GM12878 (cell line): Measurements from ENCODE around the gene PIP4K2A. TPM values are rescaled to one million over a fixed set of nuclear protein-coding genes. Genes with fewer than 3 reads are reported as not detected.

Experiments used
- ATAC-seq: fragments of 200-7000 bp; cut with Tn5 transposase; 3 replicates; pipeline ENCODE4 v1.9.1; 2020; ENCODE audit warnings: mild to moderate bottlenecking, moderate library complexity
- BruUV-seq: library from RNA; stranded (reverse); fragments of 400-500 nt; replicated peaks from 2 replicates; lab custom pipeline; 2021; lab: Mats Ljungman, UMichigan
- CTCF ChIA-PET: fragments of 300-600 bp; sonication (Branson Sonifier 250); formaldehyde crosslinking; extraction: SDS; loops from one replicate; lab custom pipeline; 2021; ENCODE audit warnings: inconsistent platforms; lab: Yijun Ruan, JAX
- POLR2A ChIA-PET: fragments of 350-600 bp; formaldehyde crosslinking; extraction: SDS; loops from one replicate; lab custom pipeline; 2021; ENCODE audit warnings: inconsistent platforms; lab: Charles Lee
- RAD21 ChIA-PET: fragments of 300-600 bp; sonication (Branson Sonifier 250); formaldehyde crosslinking; loops from one replicate; lab custom pipeline; 2023; ENCODE audit warnings: antibody characterized with exemption; ENCODE audit not compliant: unreplicated experiment; lab: Charles Lee
- SMC1A ChIA-PET: fragments of 300-600 bp; sonication (Branson Sonifier 250); formaldehyde crosslinking; loops from one replicate; lab custom pipeline; 2023; ENCODE audit not compliant: unreplicated experiment, uncharacterized antibody; lab: Charles Lee
- DNase-seq: peaks from one replicate; pipeline ENCODE4 v3.0.0-alpha.2; 2011; ENCODE audit warnings: low read depth, low spot score
- FAIRE-seq: peaks from 3 replicates; lab custom pipeline; 2011; peaks lifted over from hg19 to GRCh38; lab: Jason Lieb, UNC
- H2AFZ ChIP-seq: 2 replicates; pipeline ENCODE4 v1.6.0; 2011; ENCODE audit warnings: low read depth, low read length, control low read depth; ENCODE audit not compliant: control insufficient read depth
- H3K27ac ChIP-seq: 2 replicates; pipeline ENCODE4 v1.5.1; 2011; ENCODE audit warnings: control low read depth; ENCODE audit not compliant: control insufficient read depth, insufficient read depth
- H3K27me3 ChIP-seq, 2 experiments: replicated peaks in 1 of 2; 2 replicates each; pipeline versions ENCODE4 v1.6.0 to v1.6.1; 2011; ENCODE audit warnings: low read length in 1 of 2; ENCODE audit not compliant: control insufficient read depth in 2 of 2, insufficient read depth in 2 of 2
- H3K36me3 ChIP-seq, 2 experiments: 2 replicates each; pipeline ENCODE4 v1.5.1; 2011; ENCODE audit warnings: low read length in 1 of 2; ENCODE audit not compliant: control insufficient read depth in 2 of 2, insufficient read depth in 2 of 2
- H3K4me1 ChIP-seq: 2 replicates; pipeline ENCODE4 v1.6.1; 2011; ENCODE audit warnings: mild to moderate bottlenecking, low read length, moderate library complexity, mixed read lengths; ENCODE audit not compliant: control insufficient read depth, insufficient read depth
- H3K4me2 ChIP-seq: 2 replicates; pipeline ENCODE4 v1.6.0; 2011; ENCODE audit warnings: control low read depth; ENCODE audit not compliant: control insufficient read depth, insufficient read depth
- H3K4me3 ChIP-seq: fragments of 200-600 bp; sonication (generic); 2 replicates; pipeline ENCODE4 v1.5.1; 2016
- H3K79me2 ChIP-seq: 2 replicates; pipeline ENCODE4 v1.6.0; 2011; ENCODE audit warnings: low read length; ENCODE audit not compliant: control insufficient read depth, insufficient read depth
- H3K9ac ChIP-seq: 2 replicates; pipeline ENCODE4 v1.8.0; 2011; ENCODE audit warnings: low read length, control low read depth, mixed read lengths; ENCODE audit not compliant: control insufficient read depth, insufficient read depth
- H3K9me3 ChIP-seq: replicated peaks from 3 replicates; pipeline ENCODE4 v1.5.1; 2011; ENCODE audit warnings: mild to moderate bottlenecking, low read length; ENCODE audit not compliant: control insufficient read depth, insufficient read depth
- H4K20me1 ChIP-seq: 2 replicates; pipeline ENCODE4 v1.6.0; 2011; ENCODE audit not compliant: control insufficient read depth, insufficient read depth
- CBX3 ChIP-seq: fragments of 200-600 bp; sonication (generic); IDR thresholded peaks from 2 replicates; pipeline ENCODE4 v1.6.1; 2016; ENCODE audit warnings: low read depth, borderline replicate concordance
- CREM ChIP-seq: IDR thresholded peaks from 2 replicates; pipeline ENCODE4 v1.6.1; 2014; ENCODE audit warnings: antibody characterized with exemption, low read depth
- FOS ChIP-seq: IDR thresholded peaks from 3 replicates; pipeline ENCODE4 v1.6.1; 2011; ENCODE audit warnings: borderline replicate concordance; ENCODE audit not compliant: insufficient read length; ENCODE audit errors: extremely low read depth
- GATAD2B ChIP-seq: fragments of 450-650 bp; conservative IDR thresholded peaks from 2 replicates; pipeline ENCODE4 v1.6.1; 2017; ENCODE audit warnings: low read depth, mild to moderate bottlenecking, moderate library complexity
- KAT2A ChIP-seq: conservative IDR thresholded peaks from 2 replicates; pipeline ENCODE4 v1.6.1; 2011; ENCODE audit warnings: low read depth, low read length; ENCODE audit not compliant: control insufficient read depth
- NBN ChIP-seq: fragments of 450-650 bp; IDR thresholded peaks from 2 replicates; pipeline ENCODE4 v1.6.1; 2016
- NFXL1 ChIP-seq: fragments of 450-650 bp; IDR thresholded peaks from 2 replicates; pipeline ENCODE4 v1.6.1; 2017; ENCODE audit warnings: antibody characterized with exemption, mild to moderate bottlenecking, borderline replicate concordance
- NFYA ChIP-seq: IDR thresholded peaks from 2 replicates; pipeline ENCODE4 v1.6.1; 2011; ENCODE audit warnings: low read depth, mild to moderate bottlenecking, low read length, improper control_type of control experiment, borderline replicate concordance
- POLR2AphosphoS2 ChIP-seq: IDR thresholded peaks from 2 replicates; pipeline ENCODE4 v1.6.1; 2011; ENCODE audit warnings: low read depth, mild to moderate bottlenecking, low read length, improper control_type of control experiment, moderate library complexity
- RELA ChIP-seq: fragments of 450-650 bp; IDR thresholded peaks from 2 replicates; pipeline ENCODE4 v1.8.0; 2014; ENCODE audit warnings: borderline replicate concordance; ENCODE audit not compliant: partially characterized antibody
- STAT3 ChIP-seq: IDR thresholded peaks from 2 replicates; pipeline ENCODE4 v1.6.1; 2011; ENCODE audit warnings: low read depth, low read length, improper control_type of control experiment
- WGBS: methylation state at CpG from one replicate; pipeline ENCODE4 v1.1.6; 2016; ENCODE audit warnings: low lambda C conversion rate; ENCODE audit not compliant: insufficient replicate concordance, insufficient coverage; ENCODE audit errors: missing lambda C conversion rate; 5-methylcytosine and 5-hydroxymethylcytosine counted together
- in situ Hi-C: fragments of 300-500 bp; cut with MboI; formaldehyde crosslinking; loops from 9 replicates; pipeline ENCODE4 v1.14.3; 2018; ENCODE audit warnings: mixed read lengths
- intact Hi-C: fragments of 100-400 bp; cut with micrococcal nuclease; formaldehyde crosslinking; loops from one replicate; pipeline ENCODE4 v1.14.2; 2022; ENCODE audit not compliant: unreplicated experiment
- polyA plus RNA-seq, 11 experiments: library from polyadenylated mRNA; depleted of rRNA in 4 of 11; unstranded in 6 of 11; stranded (reverse) in 5 of 11; fragments of >200 nt; fragmentation: Nextera tagmentation in 4 of 11; fragmentation: Illumina TruSeq in 1 of 11; extraction: Ambion mirVana in 4 of 11; extraction: Trizol in 1 of 11; gene quantifications; 1 replicate in 1 of 11; 2 replicates in 10 of 11; pipeline versions ENCODE4 v1.2.1 to v1.2.3, GENCODE V29; 2011 to 2016; ENCODE audit warnings: inconsistent platforms in 2 of 11, missing spikeins in 2 of 11, low read depth in 1 of 11
- total RNA-seq, 4 experiments: library from RNA; depleted of rRNA in 3 of 4; stranded (reverse); fragments of >200 nt in 3 of 4; fragmentation: Illumina TruSeq in 1 of 4; extraction: Trizol in 1 of 4; gene quantifications; 2 replicates each; pipeline versions ENCODE4 v1.2.1 to v1.2.3, GENCODE V29; 2013 to 2021
- TF ChIP-seq, protein P1 (sequence below): IDR thresholded peaks from 2 replicates; pipeline ENCODE4 v1.6.1; 2012; ENCODE audit warnings: low read depth, low read length, improper control_type of control experiment
- TF ChIP-seq, protein P2 (sequence below): IDR thresholded peaks from 2 replicates; pipeline ENCODE4 v1.6.1; 2012; ENCODE audit warnings: improper control_type of control experiment, low read depth, low read length; ENCODE audit not compliant: insufficient replicate concordance
- TF ChIP-seq, protein P3 (sequence below): fragments of 450-650 bp; IDR thresholded peaks from 2 replicates; pipeline ENCODE4 v1.6.1; 2017; ENCODE audit warnings: mild to moderate bottlenecking, moderate library complexity

Gene PIP4K2A
- total and polyA plus RNA-seq, 10 of the 15 experiments (the other 5 are each of a cell fraction or from before 2014, with no cell fraction given), result 54.3 to 139 (median 84.4) TPM

DNA sequence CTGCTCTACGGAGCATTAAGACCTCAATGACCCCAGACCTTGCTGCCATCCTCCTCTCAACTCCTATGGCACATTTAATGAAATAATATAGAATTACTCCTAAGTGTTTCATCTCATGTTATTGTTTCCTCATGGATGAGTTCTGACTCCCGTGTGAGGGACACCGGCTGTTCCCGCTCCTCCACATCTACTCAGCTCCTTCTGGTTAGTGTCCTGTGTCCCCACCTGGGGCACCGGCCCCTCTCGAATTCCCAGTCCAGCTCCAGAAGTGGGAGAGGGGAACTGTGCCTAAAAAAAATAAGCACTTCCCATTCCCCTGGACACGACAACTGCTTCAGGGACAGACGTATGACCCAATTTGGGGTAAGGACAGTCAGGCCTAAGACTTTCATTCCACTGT is 58.3 kb downstream of the PIP4K2A start:
- H3K36me3 ChIP-seq, result peaks cover 0 to 4% of the 10 kb centered on the region in 2 experiments; a peak in 1 of 4 replicates
- no peak overlapping the region for H3K9ac ChIP-seq
- peaks cover 92% of the 10 kb centered on the region for H3K79me2 ChIP-seq
- DNase-seq, result no peak
- no peaks in the 10 kb centered on the region; the same call in 1 of the 2 replicates for H4K20me1 ChIP-seq
- peak overlapping the region; percentile 40 for H3K4me2 ChIP-seq
- ChIA-PET RAD21 (interaction anchor here (0.7 to 1.2 kb wide), 2 partner anchors 26 to 35 kb away, joined by 3 read pairs; no protein-coding TSS in a partner anchor), CTCF (interaction anchor here (0.7 to 1.6 kb wide), 4 partner anchors 10 to 334 kb away, joined by 3 to 4 read pairs (median 3); no protein-coding TSS in a partner anchor), POLR2A (interaction anchor here (0.9 to 1.8 kb wide), 3 partner anchors 9 to 52 kb away, joined by 4 to 6 read pairs (median 5); no protein-coding TSS in a partner anchor), SMC1A (interaction anchor here (0.8 to 10.4 kb wide), 4 partner anchors 11 to 56 kb away, joined by 3 to 91 read pairs (median 4); no protein-coding TSS in a partner anchor)
- no peak overlapping the region for H2AFZ ChIP-seq
- H3K4me3 ChIP-seq, result no peak overlapping the region
- no peaks in the 10 kb centered on the region for H3K9me3 ChIP-seq
- intact Hi-C loops (no loop called here), in situ Hi-C loops (no loop called here)
- no peak for ATAC-seq
- no TSS peak for BruUV-seq
- 77% methylated on average over 8 of the region's 8 CpGs for WGBS
- no peak overlapping the region for H3K27ac ChIP-seq
- no peaks in the 10 kb centered on the region for H3K27me3 ChIP-seq
- H3K4me1 ChIP-seq, result peaks cover 60% of the 10 kb centered on the region
- no peak for FAIRE-seq
- TF ChIP-seq CREM (no peak), RELA (no peak), NBN (no peak), FOS (no peak), KAT2A (no peak), NFXL1 (no peak), NFYA (no peak), POLR2AphosphoS2 (no peak), GATAD2B (no peak), STAT3 (no peak), CBX3 (no peak)
- TF ChIP-seq, protein P1, sequence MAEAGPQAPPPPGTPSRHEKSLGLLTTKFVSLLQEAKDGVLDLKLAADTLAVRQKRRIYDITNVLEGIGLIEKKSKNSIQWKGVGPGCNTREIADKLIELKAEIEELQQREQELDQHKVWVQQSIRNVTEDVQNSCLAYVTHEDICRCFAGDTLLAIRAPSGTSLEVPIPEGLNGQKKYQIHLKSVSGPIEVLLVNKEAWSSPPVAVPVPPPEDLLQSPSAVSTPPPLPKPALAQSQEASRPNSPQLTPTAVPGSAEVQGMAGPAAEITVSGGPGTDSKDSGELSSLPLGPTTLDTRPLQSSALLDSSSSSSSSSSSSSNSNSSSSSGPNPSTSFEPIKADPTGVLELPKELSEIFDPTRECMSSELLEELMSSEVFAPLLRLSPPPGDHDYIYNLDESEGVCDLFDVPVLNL, result no peak
- TF ChIP-seq, protein P2, sequence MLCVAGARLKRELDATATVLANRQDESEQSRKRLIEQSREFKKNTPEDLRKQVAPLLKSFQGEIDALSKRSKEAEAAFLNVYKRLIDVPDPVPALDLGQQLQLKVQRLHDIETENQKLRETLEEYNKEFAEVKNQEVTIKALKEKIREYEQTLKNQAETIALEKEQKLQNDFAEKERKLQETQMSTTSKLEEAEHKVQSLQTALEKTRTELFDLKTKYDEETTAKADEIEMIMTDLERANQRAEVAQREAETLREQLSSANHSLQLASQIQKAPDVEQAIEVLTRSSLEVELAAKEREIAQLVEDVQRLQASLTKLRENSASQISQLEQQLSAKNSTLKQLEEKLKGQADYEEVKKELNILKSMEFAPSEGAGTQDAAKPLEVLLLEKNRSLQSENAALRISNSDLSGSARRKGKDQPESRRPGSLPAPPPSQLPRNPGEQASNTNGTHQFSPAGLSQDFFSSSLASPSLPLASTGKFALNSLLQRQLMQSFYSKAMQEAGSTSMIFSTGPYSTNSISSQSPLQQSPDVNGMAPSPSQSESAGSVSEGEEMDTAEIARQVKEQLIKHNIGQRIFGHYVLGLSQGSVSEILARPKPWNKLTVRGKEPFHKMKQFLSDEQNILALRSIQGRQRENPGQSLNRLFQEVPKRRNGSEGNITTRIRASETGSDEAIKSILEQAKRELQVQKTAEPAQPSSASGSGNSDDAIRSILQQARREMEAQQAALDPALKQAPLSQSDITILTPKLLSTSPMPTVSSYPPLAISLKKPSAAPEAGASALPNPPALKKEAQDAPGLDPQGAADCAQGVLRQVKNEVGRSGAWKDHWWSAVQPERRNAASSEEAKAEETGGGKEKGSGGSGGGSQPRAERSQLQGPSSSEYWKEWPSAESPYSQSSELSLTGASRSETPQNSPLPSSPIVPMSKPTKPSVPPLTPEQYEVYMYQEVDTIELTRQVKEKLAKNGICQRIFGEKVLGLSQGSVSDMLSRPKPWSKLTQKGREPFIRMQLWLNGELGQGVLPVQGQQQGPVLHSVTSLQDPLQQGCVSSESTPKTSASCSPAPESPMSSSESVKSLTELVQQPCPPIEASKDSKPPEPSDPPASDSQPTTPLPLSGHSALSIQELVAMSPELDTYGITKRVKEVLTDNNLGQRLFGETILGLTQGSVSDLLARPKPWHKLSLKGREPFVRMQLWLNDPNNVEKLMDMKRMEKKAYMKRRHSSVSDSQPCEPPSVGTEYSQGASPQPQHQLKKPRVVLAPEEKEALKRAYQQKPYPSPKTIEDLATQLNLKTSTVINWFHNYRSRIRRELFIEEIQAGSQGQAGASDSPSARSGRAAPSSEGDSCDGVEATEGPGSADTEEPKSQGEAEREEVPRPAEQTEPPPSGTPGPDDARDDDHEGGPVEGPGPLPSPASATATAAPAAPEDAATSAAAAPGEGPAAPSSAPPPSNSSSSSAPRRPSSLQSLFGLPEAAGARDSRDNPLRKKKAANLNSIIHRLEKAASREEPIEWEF, result no peak
- TF ChIP-seq, protein P3, sequence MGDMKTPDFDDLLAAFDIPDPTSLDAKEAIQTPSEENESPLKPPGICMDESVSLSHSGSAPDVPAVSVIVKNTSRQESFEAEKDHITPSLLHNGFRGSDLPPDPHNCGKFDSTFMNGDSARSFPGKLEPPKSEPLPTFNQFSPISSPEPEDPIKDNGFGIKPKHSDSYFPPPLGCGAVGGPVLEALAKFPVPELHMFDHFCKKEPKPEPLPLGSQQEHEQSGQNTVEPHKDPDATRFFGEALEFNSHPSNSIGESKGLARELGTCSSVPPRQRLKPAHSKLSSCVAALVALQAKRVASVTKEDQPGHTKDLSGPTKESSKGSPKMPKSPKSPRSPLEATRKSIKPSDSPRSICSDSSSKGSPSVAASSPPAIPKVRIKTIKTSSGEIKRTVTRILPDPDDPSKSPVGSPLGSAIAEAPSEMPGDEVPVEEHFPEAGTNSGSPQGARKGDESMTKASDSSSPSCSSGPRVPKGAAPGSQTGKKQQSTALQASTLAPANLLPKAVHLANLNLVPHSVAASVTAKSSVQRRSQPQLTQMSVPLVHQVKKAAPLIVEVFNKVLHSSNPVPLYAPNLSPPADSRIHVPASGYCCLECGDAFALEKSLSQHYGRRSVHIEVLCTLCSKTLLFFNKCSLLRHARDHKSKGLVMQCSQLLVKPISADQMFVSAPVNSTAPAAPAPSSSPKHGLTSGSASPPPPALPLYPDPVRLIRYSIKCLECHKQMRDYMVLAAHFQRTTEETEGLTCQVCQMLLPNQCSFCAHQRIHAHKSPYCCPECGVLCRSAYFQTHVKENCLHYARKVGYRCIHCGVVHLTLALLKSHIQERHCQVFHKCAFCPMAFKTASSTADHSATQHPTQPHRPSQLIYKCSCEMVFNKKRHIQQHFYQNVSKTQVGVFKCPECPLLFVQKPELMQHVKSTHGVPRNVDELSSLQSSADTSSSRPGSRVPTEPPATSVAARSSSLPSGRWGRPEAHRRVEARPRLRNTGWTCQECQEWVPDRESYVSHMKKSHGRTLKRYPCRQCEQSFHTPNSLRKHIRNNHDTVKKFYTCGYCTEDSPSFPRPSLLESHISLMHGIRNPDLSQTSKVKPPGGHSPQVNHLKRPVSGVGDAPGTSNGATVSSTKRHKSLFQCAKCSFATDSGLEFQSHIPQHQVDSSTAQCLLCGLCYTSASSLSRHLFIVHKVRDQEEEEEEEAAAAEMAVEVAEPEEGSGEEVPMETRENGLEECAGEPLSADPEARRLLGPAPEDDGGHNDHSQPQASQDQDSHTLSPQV, result no peak
